Kidney (tissue), 14 donors: ENCODE measurements around the gene GIPC2. TPM values are rescaled to one million over a fixed set of nuclear protein-coding genes. Genes with fewer than 3 reads are reported as not detected.

Experiments
- DNase-seq, 5 donors: peaks; one replicate each; pipeline ENCODE4 v3.0.0-alpha.2; 2013 to 2020
- FAIRE-seq: peaks from 2 replicates; lab custom pipeline; 2012; peaks lifted over from hg19 to GRCh38; lab: Jason Lieb, UNC
- H3K27ac ChIP-seq, 2 donors: one replicate each; pipeline ENCODE4 v1.7.0; 2013; ENCODE audit warnings: low read depth in 2 of 2, low read length in 2 of 2, inconsistent platforms in 1 of 2
- H3K27me3 ChIP-seq: one replicate; pipeline ENCODE4 v1.7.1; 2013; ENCODE audit warnings: low read length, inconsistent platforms; ENCODE audit not compliant: control insufficient read depth, insufficient read depth
- H3K36me3 ChIP-seq, 3 donors: one replicate each; pipeline versions ENCODE4 v1.7.0 to v1.7.1; 2013; ENCODE audit warnings: low read length in 3 of 3, control low read depth in 1 of 3, inconsistent platforms in 1 of 3; ENCODE audit not compliant: insufficient read depth in 3 of 3, control insufficient read depth in 2 of 3
- H3K4me1 ChIP-seq, 3 donors: one replicate each; pipeline versions ENCODE4 v1.7.0 to v1.7.1; 2013; ENCODE audit warnings: low read length in 3 of 3, inconsistent platforms in 1 of 3, low read depth in 1 of 3; ENCODE audit not compliant: control insufficient read depth in 2 of 3, insufficient read depth in 2 of 3
- H3K4me3 ChIP-seq, 3 donors: one replicate each; pipeline versions ENCODE4 v1.7.0 to v1.8.1; 2013; ENCODE audit warnings: low read length in 3 of 3, control low read depth in 1 of 3, inconsistent platforms in 1 of 3
- H3K9ac ChIP-seq, 3 donors: one replicate each; pipeline versions ENCODE4 v1.7.0 to v1.7.1; 2013; ENCODE audit warnings: low read length in 3 of 3, control low read depth in 1 of 3, inconsistent platforms in 1 of 3
- H3K9me3 ChIP-seq, 3 donors: one replicate each; pipeline versions ENCODE4 v1.7.0 to v1.7.1; 2013; ENCODE audit warnings: low read length in 3 of 3, control low read depth in 1 of 3, inconsistent platforms in 1 of 3; ENCODE audit not compliant: control insufficient read depth in 2 of 3, insufficient read depth in 1 of 3
- intact Hi-C: fragments of 100-400 bp; cut with DNase I; formaldehyde crosslinking; loops from one replicate; pipeline ENCODE4 v1.11.1; 2022
- polyA plus RNA-seq: library from polyadenylated mRNA; stranded (reverse); fragments of 350-450 nt; fragmentation: Illumina TruSeq; extraction: RNeasy Lipid Tissue Mini Kit (QIAGEN cat#74804); gene quantifications from one replicate; pipeline ENCODE4 v1.2.3, GENCODE V29; 2014; ENCODE audit warnings: low read depth, low replicate concordance; ENCODE audit not compliant: insufficient read depth
- total RNA-seq: library from RNA; stranded (reverse); fragmentation: NEBNext Ultra II Directional; extraction: Animal tissue kit (Norgen Biotek cat#: 25700); gene quantifications from one replicate; pipeline ENCODE4 v1.2.1, GENCODE V29; 2021
- TF ChIP-seq, protein P1 (sequence below): IDR thresholded peaks from 3 replicates; pipeline ENCODE4 v1.5.1; 2012; ENCODE audit warnings: mild to moderate bottlenecking, moderate library complexity, borderline replicate concordance; ENCODE audit not compliant: insufficient read depth; ENCODE audit errors: extremely low read depth
- donor health status: control.
- donor health status: control.
- donor health status: control.
- donor health status: control.
- donor health status: control.
- donor health status: DM: yes; HTN: yes; CAD: no.
- donor health status: Normal renal cell carcinoma (clear cell type).

Gene GIPC2
- total and polyA plus RNA-seq, 2 donors from 2014 or later, result 10.7 to 20.3 TPM

DNA sequence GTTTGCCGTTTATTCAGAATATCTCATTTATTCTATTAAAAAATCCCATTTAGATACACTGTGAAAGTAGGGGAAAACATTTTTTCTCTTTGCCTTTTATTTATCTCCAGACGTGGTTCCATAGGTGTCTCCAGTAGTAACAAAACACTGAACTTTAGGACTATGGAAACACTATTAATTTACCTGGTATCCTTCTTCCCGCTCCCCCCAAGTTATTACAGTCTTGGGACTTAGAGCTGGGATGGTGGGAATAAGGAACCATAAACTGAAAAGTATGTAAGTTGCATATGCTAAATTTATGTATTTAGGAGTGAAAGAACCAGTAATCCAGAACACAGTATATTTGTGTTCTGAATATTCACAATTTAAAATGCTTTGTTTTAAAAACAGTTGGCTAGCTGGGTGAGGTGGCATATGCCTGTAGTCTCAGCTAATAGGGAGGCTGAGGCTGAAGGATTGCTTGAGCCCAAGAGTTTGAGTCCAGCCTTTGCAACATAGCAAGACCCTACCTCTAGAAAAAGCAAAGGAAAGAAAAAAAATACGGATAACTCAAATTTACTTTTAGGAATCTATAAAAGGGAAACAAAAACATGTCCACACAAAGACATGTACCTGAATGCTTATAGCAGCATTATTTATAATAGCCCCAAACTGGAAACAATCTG lies 38.0 kb upstream of the GIPC2 start:
- H3K9ac ChIP-seq, result no peak overlapping the region
- no peaks in the 10 kb centered on the region for H3K9me3 ChIP-seq
- intact Hi-C loops, result no loop called here
- H3K4me3 ChIP-seq, result peak overlapping the region in 2 of 3 donors; percentile 83 to 98
- FAIRE-seq (no peak), DNase-seq (no peak)
- H3K27ac ChIP-seq, result no peak overlapping the region
- H3K27me3 ChIP-seq, result no peaks in the 10 kb centered on the region
- H3K36me3 ChIP-seq, result no peaks in the 10 kb centered on the region
- H3K4me1 ChIP-seq, result peaks cover 0 to 11% (median 0%) of the 10 kb centered on the region in 3 donors
- TF ChIP-seq, protein P1, sequence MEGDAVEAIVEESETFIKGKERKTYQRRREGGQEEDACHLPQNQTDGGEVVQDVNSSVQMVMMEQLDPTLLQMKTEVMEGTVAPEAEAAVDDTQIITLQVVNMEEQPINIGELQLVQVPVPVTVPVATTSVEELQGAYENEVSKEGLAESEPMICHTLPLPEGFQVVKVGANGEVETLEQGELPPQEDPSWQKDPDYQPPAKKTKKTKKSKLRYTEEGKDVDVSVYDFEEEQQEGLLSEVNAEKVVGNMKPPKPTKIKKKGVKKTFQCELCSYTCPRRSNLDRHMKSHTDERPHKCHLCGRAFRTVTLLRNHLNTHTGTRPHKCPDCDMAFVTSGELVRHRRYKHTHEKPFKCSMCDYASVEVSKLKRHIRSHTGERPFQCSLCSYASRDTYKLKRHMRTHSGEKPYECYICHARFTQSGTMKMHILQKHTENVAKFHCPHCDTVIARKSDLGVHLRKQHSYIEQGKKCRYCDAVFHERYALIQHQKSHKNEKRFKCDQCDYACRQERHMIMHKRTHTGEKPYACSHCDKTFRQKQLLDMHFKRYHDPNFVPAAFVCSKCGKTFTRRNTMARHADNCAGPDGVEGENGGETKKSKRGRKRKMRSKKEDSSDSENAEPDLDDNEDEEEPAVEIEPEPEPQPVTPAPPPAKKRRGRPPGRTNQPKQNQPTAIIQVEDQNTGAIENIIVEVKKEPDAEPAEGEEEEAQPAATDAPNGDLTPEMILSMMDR, result no peak

DNA sequence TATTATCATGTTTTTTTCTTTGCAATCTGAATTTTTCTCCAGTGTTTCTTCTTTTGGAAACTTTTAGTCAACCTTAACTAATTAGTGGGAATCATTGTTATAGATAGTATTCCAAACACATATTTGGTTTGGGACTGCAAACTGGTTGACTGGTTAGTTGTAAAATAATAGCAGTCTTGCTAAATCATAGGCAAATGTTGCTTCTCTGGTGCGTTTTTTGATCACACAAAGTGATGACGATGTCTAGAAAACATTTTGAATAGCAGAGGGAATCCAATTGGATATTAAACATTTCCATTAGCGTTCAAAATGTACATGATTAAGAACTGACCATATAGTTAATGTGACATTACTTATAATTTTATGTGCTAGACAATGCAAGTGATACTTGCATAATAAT lies 36.5 kb upstream of the GIPC2 start:
- Histone ChIP-seq H3K27ac (no peak overlapping the region), H3K36me3 (peaks cover 0 to 4% (median 0%) of the 10 kb centered on the region in 3 donors), H3K27me3 (no peaks in the 10 kb centered on the region), H3K9me3 (no peaks in the 10 kb centered on the region), H3K4me3 (peak overlapping the region in 1 of 3 donors; percentile 42), H3K9ac (no peak overlapping the region), H3K4me1 (peaks cover 0 to 11% (median 0%) of the 10 kb centered on the region in 3 donors)
- TF ChIP-seq, protein P1, result no peak
- intact Hi-C loops, result no loop called here
- no peak for FAIRE-seq
- DNase-seq, result no peak

DNA sequence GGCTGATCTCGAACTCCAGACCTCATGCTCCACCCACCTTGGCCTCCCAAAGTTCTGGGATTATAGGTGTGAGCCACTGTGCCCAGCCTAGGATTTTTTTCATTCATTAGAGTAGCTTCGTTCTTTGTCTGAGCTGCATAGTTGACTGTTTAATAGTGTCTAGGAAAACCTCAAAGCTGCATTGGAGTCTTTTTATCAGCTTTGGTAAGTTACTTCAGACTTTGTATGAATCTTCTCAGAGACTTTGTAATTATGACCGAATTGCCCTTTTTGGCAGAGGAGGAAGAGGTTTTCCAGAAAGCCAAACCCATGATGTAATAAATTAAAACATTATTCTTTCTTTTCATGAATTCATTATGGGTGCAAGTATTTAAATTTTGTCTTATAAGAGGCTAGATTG lies 35.9 kb upstream of the GIPC2 start:
- H3K9ac ChIP-seq, result no peak overlapping the region
- TF ChIP-seq, protein P1, result no peak

DNA sequence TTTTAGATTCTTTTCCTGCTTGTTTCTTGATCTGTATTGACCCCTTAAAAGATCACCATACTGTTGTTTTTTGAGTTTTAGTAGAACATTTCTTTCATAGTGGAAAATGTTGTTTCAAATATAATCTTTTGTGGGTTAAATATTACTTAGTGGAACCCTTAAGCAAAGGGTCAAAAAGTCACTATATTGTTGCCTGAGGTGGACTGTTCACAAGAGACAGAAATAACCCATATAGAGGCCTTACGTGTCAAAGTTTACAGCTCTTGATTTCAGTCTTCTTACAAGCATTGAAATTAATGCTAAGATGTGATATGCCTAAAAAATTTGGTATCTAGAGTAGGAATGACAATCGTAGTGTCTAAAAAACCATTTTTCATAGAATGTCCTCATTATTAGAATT lies 34.7 kb upstream of the GIPC2 start:
- no peaks in the 10 kb centered on the region for H3K27me3 ChIP-seq
- H3K36me3 ChIP-seq, result peaks cover 0 to 6% (median 0%) of the 10 kb centered on the region in 3 donors
- no peak overlapping the region for H3K9ac ChIP-seq
- DNase-seq (no peak), FAIRE-seq (no peak)
- H3K27ac ChIP-seq, result no peak overlapping the region
- no peaks in the 10 kb centered on the region for H3K9me3 ChIP-seq
- TF ChIP-seq, protein P1, result no peak
- H3K4me3 ChIP-seq, result no peak overlapping the region
- intact Hi-C loops, result no loop called here
- H3K4me1 ChIP-seq, result peaks cover 0 to 11% (median 0%) of the 10 kb centered on the region in 3 donors

More for the DNA sequence above, 35.9 kb upstream of the GIPC2 start:
- Histone ChIP-seq H3K4me1 (peaks cover 0 to 11% (median 0%) of the 10 kb centered on the region in 3 donors), H3K36me3 (peaks cover 0 to 4% (median 0%) of the 10 kb centered on the region in 3 donors), H3K27ac (no peak overlapping the region), H3K9me3 (no peaks in the 10 kb centered on the region), H3K4me3 (no peak overlapping the region), H3K27me3 (no peaks in the 10 kb centered on the region)
- intact Hi-C loops, result no loop called here
- DNase-seq, result no peak
- no peak for FAIRE-seq
